Activated B cell treated with CpG ODN at 0.5 μM for 24 hours (primary cell): ENCODE measurements around the gene C1orf210. TPM values are rescaled to one million over a fixed set of nuclear protein-coding genes. Genes with fewer than 3 reads are reported as not detected.

Experiments used
- ATAC-seq: fragments of 200-7000 bp; cut with Tn5 transposase; one replicate; pipeline ENCODE4 v1.10.0; 2021; ENCODE audit warnings: low read depth, mild to moderate bottlenecking, moderate library complexity
- CTCF ChIA-PET: fragments of 350-600 bp; sonication (Branson Sonifier 250); formaldehyde crosslinking; loops from one replicate; lab custom pipeline; 2021; ENCODE audit warnings: antibody characterized with exemption; lab: Charles Lee
- POLR2A ChIA-PET: fragments of 350-600 bp; sonication (Branson Sonifier 250); formaldehyde crosslinking; loops from one replicate; lab custom pipeline; 2021; ENCODE audit warnings: antibody characterized with exemption; lab: Charles Lee
- DNase-seq: peaks from one replicate; pipeline ENCODE4 v3.0.0; 2022
- H3K27ac Mint-ChIP-seq: one replicate; pipeline ENCODE4 v1.8.0; 2020; ENCODE audit warnings: mixed read lengths
- H3K27me3 Mint-ChIP-seq: one replicate; pipeline ENCODE4 v1.8.0; 2021; ENCODE audit warnings: mixed read lengths
- H3K36me3 Mint-ChIP-seq: one replicate; pipeline ENCODE4 v1.8.0; 2021; ENCODE audit warnings: low read depth, mixed read lengths
- H3K4me1 Mint-ChIP-seq: one replicate; pipeline ENCODE4 v1.8.0; 2021; ENCODE audit warnings: mixed read lengths
- H3K4me3 Mint-ChIP-seq: one replicate; pipeline ENCODE4 v1.8.0; 2020; ENCODE audit warnings: mild to moderate bottlenecking, mixed read lengths
- H3K9me3 Mint-ChIP-seq: one replicate; pipeline ENCODE4 v1.8.0; 2020; ENCODE audit warnings: mixed read lengths
- intact Hi-C: fragments of 100-400 bp; cut with micrococcal nuclease; formaldehyde crosslinking; loops from one replicate; pipeline ENCODE4 v1.15.1; 2024
- total RNA-seq: library from RNA; stranded (reverse); gene quantifications from 2 replicates; pipeline ENCODE4 v1.2.3, GENCODE V29; 2022
- TF ChIP-seq, protein P1 (sequence below): fragments of 200-600 bp; IDR thresholded peaks from one replicate; pipeline ENCODE4 v1.8.0; 2022; ENCODE audit warnings: antibody characterized with exemption, mild to moderate bottlenecking

Gene C1orf210
- total RNA-seq, 1 donor from 2014 or later = not detected

DNA sequence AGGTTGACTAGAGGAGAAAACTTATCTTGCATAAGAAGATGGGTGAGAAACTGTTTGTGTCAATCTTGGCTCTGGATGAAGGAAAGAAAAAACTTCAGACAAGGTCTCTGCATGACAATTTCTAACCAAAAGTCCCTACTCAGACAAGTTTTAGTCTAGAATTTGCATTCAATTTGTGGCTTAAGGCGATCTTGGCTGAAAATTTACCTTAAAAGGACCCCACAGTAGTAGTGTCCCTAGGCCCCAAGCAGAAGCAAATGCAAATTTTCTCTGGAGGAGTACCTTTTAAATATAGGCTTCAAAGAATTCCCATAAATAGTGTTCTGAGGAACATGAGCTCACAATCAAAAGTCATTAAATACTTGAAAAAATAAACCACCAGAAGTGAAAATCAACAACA, 33.2 kb downstream of the C1orf210 start:
- H3K27ac Mint-ChIP-seq = no peak overlapping the region
- H3K27me3 Mint-ChIP-seq = peaks cover 4% of the 10 kb centered on the region
- CTCF ChIA-PET = no interaction called here
- H3K4me1 Mint-ChIP-seq = no peaks in the 10 kb centered on the region
- intact Hi-C loops = no loop called here
- no peaks in the 10 kb centered on the region for H3K36me3 Mint-ChIP-seq
- TF ChIP-seq, protein P1, sequence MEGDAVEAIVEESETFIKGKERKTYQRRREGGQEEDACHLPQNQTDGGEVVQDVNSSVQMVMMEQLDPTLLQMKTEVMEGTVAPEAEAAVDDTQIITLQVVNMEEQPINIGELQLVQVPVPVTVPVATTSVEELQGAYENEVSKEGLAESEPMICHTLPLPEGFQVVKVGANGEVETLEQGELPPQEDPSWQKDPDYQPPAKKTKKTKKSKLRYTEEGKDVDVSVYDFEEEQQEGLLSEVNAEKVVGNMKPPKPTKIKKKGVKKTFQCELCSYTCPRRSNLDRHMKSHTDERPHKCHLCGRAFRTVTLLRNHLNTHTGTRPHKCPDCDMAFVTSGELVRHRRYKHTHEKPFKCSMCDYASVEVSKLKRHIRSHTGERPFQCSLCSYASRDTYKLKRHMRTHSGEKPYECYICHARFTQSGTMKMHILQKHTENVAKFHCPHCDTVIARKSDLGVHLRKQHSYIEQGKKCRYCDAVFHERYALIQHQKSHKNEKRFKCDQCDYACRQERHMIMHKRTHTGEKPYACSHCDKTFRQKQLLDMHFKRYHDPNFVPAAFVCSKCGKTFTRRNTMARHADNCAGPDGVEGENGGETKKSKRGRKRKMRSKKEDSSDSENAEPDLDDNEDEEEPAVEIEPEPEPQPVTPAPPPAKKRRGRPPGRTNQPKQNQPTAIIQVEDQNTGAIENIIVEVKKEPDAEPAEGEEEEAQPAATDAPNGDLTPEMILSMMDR = no peak
- DNase-seq = no peak
- no peak overlapping the region for H3K4me3 Mint-ChIP-seq
- no peak for ATAC-seq
- H3K9me3 Mint-ChIP-seq = peaks cover under 1% of the 10 kb centered on the region
- POLR2A ChIA-PET = no interaction called here

- ChIA-PET POLR2A (no interaction called here), CTCF (no interaction called here)
- H3K4me1 Mint-ChIP-seq = no peaks in the 10 kb centered on the region
- H3K36me3 Mint-ChIP-seq = no peaks in the 10 kb centered on the region
- TF ChIP-seq, protein P1 = no peak
- ATAC-seq (no peak), DNase-seq (no peak)
- peaks cover 4% of the 10 kb centered on the region for H3K9me3 Mint-ChIP-seq
- intact Hi-C loops = no loop called here
- peaks cover 7% of the 10 kb centered on the region for H3K27me3 Mint-ChIP-seq
- H3K27ac Mint-ChIP-seq = no peak overlapping the region
- no peak overlapping the region for H3K4me3 Mint-ChIP-seq
Measured at GRCh38 chr1:43251024-43251423, 34.4 kb downstream of the C1orf210 start.

GRCh38 chr1:43250351-43250761, 35.0 kb downstream of the C1orf210 start:
- ATAC-seq = no peak
- H3K27ac Mint-ChIP-seq = no peak overlapping the region
- ChIA-PET POLR2A (no interaction called here), CTCF (no interaction called here)
- H3K4me1 Mint-ChIP-seq = no peaks in the 10 kb centered on the region
- no peak for DNase-seq
- H3K4me3 Mint-ChIP-seq = no peak overlapping the region
- intact Hi-C loops = no loop called here
- TF ChIP-seq, protein P1 = no peak
- peaks cover 7% of the 10 kb centered on the region for H3K27me3 Mint-ChIP-seq
- peaks cover 4% of the 10 kb centered on the region for H3K9me3 Mint-ChIP-seq
- no peaks in the 10 kb centered on the region for H3K36me3 Mint-ChIP-seq

DNA sequence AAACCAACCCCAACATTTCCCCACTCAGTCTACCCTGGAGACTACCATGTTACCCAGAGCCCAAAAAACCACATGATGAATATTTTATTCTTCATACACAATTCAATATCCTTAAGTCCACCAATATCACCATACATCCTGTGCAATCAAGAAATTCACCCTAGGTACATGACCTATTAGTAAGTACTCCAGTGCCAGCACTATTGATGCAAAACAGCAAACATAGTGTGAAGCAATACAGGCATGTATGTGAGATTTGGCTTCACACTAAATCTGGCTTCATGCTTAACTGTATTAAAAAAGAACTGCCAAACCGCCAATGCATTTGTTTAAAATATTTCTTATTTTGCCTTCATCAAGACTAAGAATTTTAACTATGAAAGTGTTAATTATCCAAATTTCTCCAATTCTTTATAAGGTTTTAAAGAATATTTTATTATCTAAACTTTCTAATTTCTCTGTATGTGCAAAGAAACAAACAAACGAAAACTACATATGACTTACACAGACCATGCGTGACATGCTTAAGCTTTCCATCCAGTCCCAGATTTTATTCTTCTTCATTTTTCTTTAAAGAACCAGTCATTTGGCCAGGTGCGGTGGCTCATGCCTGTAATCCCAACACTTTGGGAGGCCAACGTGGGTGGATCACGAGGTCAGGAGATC, 38.0 kb downstream of the C1orf210 start:
- DNase-seq = no peak
- no peak for ATAC-seq
- peaks cover 5% of the 10 kb centered on the region for H3K27me3 Mint-ChIP-seq
- H3K36me3 Mint-ChIP-seq = no peaks in the 10 kb centered on the region
- ChIA-PET POLR2A (no interaction called here), CTCF (no interaction called here)
- H3K9me3 Mint-ChIP-seq = peaks cover 4% of the 10 kb centered on the region
- intact Hi-C loops = no loop called here
- TF ChIP-seq, protein P1 = no peak
- no peak overlapping the region for H3K4me3 Mint-ChIP-seq
- H3K27ac Mint-ChIP-seq = no peak overlapping the region
- no peaks in the 10 kb centered on the region for H3K4me1 Mint-ChIP-seq

DNA sequence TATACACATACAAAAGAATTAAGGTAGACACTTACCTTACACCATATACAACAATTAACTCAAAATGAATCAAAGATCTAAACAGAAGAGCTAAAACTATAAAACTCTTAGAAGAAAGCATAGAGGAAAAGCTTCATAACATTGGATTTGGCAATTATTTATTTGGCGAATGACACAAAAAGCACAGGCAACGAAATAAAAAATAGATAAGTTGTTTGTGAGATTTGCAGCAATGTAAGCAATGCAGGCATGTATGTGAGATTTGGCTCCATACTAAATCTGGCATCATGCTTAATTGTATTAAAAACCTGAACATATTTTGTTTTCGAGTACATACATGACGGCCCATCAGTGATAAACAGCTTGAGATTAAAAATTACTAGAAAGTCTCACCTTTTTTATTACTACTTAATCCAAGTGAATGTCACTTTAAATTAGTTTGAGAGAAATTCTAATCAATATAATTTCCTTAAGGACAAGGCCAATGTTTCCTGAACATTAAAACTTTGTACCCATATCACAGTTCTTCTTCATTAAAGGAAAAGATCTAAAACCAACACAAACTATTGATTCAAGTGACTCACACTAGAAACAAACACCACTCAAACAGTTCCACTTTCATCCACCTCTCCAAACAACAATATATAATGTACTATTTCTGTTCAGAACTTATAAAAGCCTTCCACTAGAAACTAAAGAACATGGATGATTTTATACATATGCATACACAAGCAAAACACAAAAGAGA, 38.7 kb downstream of the C1orf210 start:
- H3K36me3 Mint-ChIP-seq = no peaks in the 10 kb centered on the region
- TF ChIP-seq, protein P1 = no peak
- DNase-seq = no peak
- H3K9me3 Mint-ChIP-seq = peaks cover 4% of the 10 kb centered on the region
- no peaks in the 10 kb centered on the region for H3K4me1 Mint-ChIP-seq
- CTCF ChIA-PET = interaction anchor here (0.6 to 1.2 kb wide), 2 partner anchors 15 to 168 kb away, joined by 3 to 4 read pairs; no protein-coding TSS in a partner anchor
- H3K27me3 Mint-ChIP-seq = peaks cover 5% of the 10 kb centered on the region
- H3K27ac Mint-ChIP-seq = no peak overlapping the region
- no peak for ATAC-seq
- POLR2A ChIA-PET = no interaction called here
- no peak overlapping the region for H3K4me3 Mint-ChIP-seq
- intact Hi-C loops = no loop called here
